ENCODE measurements around the gene THBD. TPM values are rescaled to one million over a fixed set of nuclear protein-coding genes. Genes with fewer than 3 reads are reported as not detected.
A peak's percentile ranks its signal among the peaks of the same experiment; 100 is the strongest.

Gene THBD
- total RNA-seq, 1 donor from 2014 or later = 3.2 TPM

DNA sequence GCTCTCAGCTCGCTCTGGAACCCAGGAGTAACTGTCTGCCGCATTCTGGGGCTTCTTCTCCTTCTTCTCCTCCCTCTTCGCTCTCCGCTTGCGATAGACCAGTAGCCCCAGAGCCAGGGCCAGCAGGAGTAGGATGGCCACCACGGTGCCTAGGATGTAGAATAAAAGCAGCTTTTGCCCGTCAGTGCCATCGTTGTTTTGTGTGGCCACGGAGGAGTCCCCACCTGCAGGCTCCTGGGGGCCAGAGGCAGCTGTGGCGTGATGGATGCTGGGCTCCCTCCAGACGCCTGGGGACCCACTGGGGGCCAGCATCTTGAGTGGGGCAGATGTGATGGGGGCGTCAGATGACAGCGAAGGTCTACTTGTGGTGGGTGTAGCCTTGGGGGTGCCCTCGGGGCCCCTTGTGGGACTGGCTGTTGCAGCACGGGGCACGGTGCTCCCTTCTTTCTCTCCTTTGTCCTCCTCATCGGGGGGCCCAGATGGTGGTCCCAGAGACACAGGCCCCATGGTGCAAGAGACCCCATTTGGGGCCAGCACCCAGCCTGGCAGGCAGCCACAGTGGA is 34.9 kb upstream of the THBD start:
- DNase-seq (ENCODE audit: low read depth in 2 of 2) = no peak

DNA sequence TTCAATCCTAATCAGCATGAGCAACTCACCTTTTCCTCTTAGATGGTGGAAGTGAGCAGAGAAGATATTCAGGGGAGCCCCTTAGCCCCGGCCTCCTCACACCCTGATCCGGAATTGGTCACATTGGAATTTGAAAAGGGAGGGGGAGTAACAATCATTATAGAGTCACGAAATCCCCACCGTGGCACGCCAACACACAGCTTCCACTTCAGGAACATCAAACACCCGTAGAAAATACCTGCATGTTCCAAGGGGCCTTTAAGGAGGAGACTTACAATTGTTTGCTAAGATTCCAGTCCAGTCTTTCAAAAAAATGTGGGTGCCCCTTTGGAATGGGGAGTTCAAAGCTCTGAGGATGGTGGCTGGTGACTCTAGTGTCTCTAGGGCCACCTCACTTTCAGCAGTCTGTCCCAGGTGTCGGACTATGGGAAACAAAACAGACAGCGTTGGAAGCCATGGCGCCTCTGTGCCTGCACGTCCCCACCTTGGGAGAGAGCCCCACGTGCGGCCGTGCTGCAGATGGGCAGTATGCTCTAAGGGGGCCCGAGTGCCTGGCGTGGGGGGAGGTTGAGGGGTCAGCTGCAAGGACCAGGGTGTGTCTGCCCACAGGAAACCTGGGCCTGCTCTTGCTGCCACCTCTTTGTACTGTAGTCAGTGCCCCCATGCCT is 34.2 kb upstream of the THBD start:
- DNase-seq (ENCODE audit: low read depth in 2 of 2) = peak; percentile 44 to 50

DNA sequence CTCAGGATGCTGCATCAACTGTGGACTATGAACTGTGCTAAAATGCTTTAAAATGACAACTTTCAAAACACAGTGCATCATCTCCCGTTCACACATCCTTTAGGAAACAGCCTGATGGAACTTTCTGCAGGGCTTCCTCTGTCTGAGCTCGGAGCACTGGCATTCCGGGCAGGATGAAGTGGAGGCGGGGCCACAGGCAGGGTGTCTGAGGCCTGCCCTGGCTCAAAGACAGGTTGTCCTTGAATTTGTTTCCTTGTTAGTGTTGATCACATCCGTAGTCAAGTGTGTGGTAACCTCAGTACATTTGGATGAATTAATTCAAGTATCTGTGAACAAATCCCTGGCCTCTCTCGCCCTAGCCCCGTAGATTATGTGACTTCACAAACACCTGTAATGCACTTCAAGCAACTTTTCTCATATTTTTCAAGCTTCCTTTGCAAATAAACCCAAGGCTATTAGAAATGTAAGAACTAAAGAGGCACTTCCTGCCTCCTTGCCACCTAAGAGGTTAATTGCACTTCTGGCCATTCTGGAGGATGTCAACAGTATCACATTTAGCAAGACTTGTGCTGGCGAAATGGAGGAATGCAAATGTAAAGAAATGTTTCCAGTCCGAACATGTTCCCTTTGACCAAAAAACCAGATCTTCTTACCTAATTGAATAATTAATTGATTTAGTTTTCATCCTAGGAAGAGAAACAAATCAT is 33.5 kb upstream of the THBD start:
- DNase-seq (ENCODE audit: low read depth in 2 of 2) = peak; percentile 89 to 97

DNA sequence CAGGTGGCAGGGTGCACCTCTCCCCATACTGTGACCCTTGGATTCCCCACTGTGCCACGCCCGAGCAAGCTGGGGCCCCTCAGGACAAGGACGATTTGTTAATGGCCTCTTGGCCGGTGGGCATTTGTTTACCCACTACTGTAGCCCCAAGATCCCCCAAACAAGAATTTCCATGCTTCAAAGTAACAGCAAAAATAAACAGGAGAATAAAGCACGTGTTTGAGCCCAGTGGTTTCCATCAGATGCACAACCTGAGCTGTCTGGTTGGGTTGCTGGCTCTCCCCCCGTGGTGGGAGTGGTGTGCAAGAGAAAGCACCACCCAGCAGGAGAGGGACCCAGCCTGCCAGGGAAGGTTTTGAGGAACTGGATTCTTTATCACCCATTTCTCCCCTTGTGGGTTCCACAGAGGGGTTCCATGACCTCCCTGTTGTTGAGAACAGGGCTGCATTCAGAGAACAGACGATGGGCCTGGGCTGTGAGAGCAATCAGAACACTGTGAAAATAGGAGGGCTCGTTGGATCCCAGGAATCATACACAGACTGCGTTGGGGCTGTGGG is 31.9 kb upstream of the THBD start:
- DNase-seq (ENCODE audit: low read depth in 2 of 2) = no peak

DNA sequence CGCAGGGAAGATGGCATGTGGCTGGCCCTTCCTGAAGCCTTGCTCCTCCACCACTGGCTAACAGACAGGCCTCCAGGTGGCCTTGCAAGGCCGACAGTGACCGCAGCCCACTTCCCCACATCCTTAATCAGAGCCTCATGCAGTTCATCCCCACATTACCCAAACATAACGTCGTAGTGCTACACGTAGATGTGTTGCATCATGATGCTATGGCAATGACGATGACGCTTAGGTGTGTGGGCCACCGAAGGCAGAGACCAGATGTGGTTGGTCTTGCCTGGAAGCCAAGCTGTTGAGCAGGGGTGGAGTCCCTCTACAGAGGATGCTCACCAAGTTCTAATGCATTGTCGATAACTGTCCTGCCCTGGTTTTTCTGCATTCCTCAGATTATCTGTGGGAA is 31.0 kb upstream of the THBD start:
- no peak for DNase-seq (ENCODE audit: low read depth in 2 of 2)

DNA sequence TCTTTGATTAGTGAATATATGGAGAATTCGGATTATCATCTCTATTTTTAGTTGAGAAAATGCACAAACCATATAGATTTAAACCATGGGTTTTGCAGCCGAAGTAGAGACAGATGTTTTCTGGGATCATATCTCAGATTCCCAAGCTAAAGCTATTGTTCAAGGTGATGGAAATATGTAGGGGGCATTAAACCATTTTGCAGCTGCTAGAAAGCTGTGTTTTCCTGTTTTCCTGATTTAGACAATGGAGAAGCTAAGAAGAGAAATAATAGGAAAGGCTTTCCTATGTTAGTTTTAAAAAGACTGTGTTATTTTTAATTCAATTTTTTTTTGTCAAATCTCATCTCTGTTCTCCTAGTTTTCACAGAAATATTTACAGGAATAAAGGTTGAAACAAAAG is 30.5 kb upstream of the THBD start:
- peak in 1 of 2 donors; percentile 50 for DNase-seq (ENCODE audit: low read depth in 2 of 2)

DNA sequence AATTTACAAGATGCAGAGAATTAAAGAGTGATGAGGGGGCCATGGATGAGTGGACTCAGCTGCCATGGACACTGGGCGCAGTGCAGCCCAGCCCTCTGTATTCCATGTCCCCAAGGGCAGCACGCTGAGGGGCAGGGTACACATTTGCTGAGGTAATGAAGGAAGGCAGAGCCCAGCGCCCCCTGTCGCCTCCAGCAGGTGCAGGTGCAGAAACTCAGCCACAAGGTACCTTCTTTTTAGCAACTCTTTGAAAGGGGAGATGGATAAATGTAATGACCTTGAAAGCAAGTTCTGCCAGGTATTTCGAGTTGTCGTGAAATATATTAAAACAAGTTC is 29.5 kb upstream of the THBD start:
- DNase-seq (ENCODE audit: low read depth in 2 of 2) = no peak

DNA sequence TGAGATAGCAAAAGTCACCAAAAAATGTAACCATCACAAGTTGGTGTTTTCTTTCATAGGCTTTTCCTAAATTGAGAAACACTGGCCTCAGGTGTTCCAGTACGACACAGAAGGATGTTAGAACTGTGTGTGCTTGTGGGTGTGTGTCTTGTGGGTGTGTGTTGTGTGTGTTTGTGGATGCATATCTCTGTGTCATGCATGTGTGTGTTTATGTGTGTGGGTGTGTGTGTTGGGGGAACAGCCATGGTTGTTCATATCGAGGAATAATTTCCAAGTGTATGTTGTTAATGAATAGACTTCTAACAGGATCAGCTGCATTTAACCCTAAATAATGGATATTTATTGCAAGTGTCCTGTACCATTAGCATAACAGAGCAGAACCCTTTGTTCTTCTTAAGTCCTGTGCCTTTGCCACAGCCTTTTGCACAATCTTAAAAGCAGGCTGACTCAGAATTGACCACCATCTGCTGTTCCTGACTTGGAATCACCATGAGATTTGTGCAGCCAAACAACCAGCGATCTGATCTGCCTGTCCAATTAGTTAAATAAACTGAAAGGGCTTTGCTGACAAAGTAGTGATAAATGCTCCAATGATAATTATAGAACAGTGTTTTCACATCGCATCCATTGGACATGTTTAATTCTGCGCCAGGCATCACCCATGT is 29.0 kb upstream of the THBD start:
- peak in 1 of 2 donors; percentile 54 for DNase-seq (ENCODE audit: low read depth in 2 of 2)

DNA sequence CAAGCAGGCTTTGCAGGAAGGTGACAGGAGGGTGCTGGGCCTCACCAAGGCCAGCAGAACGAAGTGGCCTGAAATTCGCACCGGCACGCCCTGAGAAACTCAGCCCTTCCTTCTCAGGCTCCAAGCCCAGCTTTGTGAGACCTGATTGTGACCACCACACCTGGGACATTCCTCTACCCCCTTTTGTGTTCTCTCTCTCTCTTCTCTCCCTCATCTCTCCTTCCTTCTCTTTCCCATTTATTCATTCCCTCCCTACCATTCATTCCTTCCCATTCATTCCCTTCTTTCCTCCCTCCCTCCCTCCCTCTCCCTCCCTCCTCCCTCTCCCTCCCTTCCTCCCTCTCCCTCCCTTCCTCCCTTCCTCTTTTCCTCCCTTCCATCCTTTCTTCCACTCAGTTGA is 27.8 kb upstream of the THBD start:
- no peak for DNase-seq (ENCODE audit: low read depth in 2 of 2)

DNA sequence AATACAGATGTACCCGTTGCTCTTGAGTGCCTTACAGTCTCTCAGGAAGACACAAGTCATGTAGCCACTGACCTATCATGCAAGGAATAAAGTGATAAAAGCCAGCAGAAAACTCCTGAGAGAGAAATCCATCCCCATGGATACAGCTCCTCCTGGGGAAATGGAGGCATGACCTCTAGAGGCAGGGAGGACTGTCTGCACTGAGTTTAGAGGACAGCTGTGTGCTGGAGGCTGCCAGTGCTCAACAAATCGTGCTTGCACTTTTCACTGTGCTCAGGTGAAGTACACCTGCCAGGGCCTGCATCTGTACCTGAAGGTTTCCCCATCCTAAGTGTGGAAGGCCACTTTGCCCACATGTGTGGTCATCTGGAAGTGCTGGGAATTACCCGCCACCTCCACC is 24.6 kb upstream of the THBD start:
- no peak for DNase-seq (ENCODE audit: low read depth in 2 of 2)

DNA sequence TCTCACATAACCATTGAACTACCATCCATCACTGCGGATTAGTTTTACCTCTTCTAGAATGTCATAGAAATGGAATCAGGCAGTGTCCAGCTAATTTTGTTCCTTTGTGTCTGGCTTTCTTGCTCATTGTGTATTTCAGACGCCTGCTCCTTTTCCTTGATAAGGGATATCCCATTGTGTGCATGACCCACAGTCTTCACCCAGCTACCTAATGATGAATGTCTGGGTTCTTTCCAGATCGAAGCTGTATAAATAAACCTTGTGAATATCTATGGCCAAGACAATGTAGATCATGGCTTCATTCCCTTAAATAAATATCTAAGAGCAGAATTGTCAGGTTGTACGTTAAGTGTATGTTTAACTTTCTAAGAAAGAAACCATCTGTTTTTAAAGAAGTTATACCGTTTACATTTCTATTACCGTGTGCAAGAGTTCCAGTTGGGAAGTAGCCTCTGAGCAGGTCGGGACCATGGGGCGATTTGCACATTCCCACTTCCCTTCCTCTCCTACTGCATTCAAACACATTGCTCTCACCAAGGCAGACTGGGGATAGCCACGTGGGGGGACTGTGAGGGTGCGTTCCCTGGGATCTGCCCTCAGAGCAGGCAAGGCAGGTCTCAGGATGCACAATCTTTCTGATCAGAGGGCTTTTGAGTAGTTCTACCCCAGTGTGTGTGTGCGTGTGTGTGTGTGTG is 23.6 kb upstream of the THBD start:
- peak in 1 of 2 donors; percentile 83 for DNase-seq (ENCODE audit: low read depth in 2 of 2)

DNA sequence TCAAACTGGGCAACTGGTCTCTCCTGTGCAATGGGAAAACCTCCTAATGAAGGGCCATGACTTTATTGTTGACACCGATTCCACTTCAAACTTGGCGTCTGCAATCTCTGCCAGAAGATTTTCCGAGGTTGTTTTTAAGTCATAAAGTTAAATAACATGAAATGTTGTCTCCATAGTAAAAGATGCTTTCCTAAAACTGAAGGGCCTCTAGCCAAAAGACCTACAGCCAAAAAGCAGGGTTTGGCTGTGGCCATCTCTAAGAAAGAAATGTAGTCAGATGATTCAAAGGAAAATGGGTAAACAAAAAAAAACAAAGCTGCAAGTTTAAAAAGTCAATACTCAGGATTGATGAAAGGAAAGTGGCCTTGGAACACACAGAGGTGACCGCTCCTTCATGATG is 22.5 kb upstream of the THBD start:
- no peak for DNase-seq (ENCODE audit: low read depth in 2 of 2)

DNA sequence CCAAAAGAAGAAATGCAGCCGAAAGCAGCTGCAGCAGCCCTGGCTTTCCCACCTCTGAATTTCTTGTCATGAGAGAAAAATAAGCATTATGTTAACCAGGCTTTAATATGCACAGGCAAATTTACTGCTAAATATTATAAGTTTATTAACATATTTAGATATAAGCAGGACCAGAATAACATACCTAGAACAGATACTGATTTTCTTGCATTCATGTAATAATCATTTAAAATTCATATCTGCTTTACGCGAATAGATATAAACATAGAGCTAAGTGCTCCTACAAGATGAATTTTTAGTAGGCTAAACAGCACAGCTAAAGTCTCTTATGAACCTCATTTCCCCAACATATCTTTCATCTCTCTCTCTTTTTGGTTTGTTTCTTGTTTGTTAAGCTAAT is 21.9 kb upstream of the THBD start:
- no peak for DNase-seq (ENCODE audit: low read depth in 2 of 2)

DNA sequence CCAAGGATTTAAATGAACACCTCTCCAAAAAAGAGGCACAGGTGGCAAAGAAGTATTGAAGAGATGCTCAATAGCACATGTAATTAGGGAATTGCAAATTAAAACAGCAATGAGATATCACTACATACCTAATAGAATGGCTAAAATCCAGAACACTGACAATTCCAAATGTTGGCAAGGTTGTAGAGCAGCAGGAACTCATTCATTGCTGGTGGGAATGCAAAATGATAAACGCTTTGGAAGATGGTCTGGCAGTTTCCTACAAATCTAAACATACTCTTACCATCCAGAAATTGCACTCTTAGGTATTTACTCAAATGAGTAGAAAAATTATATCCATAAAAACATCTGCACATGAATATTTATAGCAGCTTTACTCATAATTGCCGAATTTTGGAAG is 19.6 kb upstream of the THBD start:
- no peak for DNase-seq (ENCODE audit: low read depth in 2 of 2)

DNA sequence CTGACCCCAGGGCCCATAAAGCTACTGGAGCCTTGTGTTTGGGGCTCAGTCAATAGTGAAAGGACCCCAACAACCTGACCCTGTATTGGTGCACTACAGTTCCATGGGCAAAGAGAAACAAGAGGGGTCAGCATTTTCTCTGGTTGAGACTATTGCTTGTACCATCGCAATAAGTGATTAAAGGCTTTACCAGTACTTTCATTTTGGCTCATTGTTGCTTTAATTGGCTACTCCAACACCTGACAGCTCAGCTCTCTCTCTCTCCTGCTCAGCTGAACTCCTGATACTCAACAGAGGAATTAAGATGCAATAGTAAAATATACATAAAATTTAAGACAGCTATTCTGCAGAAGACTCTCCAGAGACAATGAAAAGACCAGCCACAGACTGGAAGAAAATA is 18.8 kb upstream of the THBD start:
- no peak for DNase-seq (ENCODE audit: low read depth in 2 of 2)

DNA sequence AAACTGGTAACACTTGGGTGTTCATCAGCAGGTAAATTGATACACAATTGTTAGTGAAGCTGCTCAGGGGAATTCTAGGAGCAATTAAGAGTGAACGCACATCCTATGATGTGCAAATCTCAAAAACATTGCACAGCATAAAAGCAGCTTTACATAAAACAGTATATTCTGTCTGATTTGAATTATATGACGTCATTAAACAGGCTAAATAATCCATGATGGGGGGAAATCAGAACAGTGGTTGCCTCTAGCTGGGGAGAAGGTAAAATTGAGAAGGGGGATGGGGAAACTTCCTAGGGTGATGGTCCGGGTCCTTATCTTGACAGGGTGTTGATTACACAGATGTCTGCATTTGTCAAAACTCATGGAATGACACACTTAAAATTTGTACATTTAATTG is 17.3 kb upstream of the THBD start:
- no peak for DNase-seq (ENCODE audit: low read depth in 2 of 2)

DNA sequence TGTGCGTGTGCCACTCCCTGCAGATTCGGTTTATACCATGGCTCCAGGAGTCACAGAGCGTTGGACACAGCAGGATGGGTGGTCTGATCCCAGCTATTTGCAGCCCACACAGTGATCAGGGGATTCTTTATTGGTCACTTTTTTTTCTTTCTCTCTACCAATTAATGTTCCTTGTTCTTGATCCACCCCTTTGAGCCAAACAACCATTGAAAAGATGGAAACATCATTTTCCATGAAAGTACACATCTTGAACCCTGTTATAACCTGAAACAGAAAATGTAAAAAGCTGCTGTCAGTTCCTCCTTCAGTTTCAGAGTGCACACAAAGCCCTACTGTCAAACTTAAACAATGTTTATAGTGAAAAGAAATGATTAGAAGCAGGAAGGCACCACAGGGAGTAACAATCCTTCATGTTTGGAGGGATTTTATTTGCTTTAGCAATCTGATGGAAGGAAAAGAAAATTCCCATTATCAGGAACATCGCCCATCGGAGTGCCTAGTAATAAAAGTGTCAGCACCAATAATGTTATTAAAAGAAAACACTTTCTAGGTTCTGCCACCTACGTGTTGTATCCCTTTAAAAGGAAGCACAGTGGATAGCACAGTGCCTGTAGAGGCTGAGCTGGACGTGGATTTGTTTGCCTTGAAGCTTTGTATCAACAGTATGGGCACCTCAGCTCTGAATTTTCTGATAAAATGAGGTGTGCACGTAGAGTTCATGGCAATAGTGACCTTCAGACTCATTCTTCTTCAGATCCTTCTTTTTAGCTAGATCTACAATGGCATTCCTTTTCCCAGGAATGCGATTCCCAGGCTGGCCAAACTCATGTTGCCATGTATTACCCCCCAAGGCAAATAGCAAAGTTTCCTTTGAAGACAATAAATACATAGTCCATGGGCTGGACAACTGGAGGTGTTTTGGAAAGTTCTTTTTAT is 16.1 kb upstream of the THBD start:
- DNase-seq (ENCODE audit: low read depth in 2 of 2) = no peak

DNA sequence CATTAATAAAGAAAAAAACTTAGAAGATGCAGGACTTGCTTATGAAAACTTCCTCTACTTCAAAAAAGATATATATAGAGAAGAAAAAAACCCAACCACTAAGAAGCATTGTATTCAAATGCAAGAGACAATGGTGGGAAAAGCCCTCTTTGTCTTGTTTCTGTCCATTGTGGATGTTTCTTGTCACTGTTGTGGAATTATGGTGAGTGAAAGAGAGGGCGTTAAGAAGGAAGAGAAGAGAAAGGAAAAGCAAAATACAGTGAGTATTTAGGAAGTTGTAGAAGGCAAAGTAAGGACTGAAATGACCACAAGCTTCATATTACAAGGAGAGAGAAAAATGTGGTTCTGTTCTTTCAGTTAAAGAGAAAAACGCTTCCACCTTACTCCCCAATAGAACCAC is 14.1 kb upstream of the THBD start:
- DNase-seq (ENCODE audit: low read depth in 2 of 2) = peak in 1 of 2 donors; percentile 28

DNA sequence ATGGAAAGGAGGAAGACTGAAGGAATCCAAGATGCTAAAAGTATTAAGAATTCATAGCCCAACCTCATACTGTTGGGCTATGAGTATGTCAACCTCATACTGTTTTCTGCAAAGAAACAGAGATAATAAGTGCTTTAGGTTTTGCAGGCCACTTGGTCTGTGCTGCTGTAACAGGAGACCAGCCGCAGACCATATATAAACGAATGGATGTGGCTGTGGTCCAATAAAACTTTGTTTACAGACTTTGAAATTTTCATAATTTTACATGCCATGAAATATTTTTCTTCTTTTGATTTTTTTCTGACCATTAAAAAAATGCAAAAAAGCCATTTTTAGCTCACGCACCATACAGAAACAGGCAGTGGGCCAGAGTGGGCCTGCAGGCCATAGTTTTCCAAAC is 13.7 kb upstream of the THBD start:
- DNase-seq (ENCODE audit: low read depth in 2 of 2) = no peak

DNA sequence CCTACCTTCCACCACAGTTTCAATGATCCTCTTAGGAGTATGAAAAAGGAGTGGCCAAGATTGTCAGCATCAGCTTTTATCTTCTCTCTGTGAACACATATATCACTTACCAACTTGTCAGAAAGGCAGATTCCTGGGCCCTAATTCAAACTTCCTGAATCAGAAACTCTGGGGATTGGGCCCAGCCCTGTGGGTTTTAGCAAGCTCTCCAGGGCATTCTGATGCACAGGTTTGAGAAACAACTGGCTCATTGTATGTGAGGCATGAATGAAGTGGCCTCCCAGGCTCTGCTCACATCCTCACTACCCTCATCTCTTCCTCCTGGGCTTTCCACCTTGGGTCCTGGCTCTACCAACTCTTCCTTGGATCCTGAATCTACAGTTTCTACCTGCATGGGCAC is 13.2 kb upstream of the THBD start:
- no peak for DNase-seq (ENCODE audit: low read depth in 2 of 2)
